H9 (cell line): ENCODE data around the gene TAS2R30. TPM values are rescaled to one million over a fixed set of nuclear protein-coding genes. Genes with fewer than 3 reads are reported as not detected.

Experiments used
- DNase-seq: peaks from one replicate; pipeline ENCODE4 v3.0.0-alpha.2; 2017
- H2AFZ ChIP-seq: one replicate; pipeline ENCODE4 v1.6.1; 2013; ENCODE audit warnings: mild to moderate bottlenecking, low read length, control low read depth, moderate library complexity
- H2AK5ac ChIP-seq: 2 replicates; pipeline ENCODE4 v1.6.1; 2013; ENCODE audit warnings: low read length, control low read depth, mixed read lengths; ENCODE audit not compliant: insufficient read length
- H2BK120ac ChIP-seq: one replicate; pipeline ENCODE4 v1.6.1; 2013; ENCODE audit warnings: low read depth, mild to moderate bottlenecking, low read length, control low read depth, inconsistent platforms; ENCODE audit not compliant: poor library complexity, severe bottlenecking
- H2BK12ac ChIP-seq: 2 replicates; pipeline ENCODE4 v1.6.1; 2013; ENCODE audit warnings: low read length, control low read depth, mixed read lengths, low read depth; ENCODE audit not compliant: insufficient read length
- H2BK15ac ChIP-seq: 2 replicates; pipeline ENCODE4 v1.6.1; 2013; ENCODE audit warnings: low read depth, low read length, control low read depth
- H2BK20ac ChIP-seq: one replicate; pipeline ENCODE4 v1.6.1; 2013; ENCODE audit warnings: low read depth, mild to moderate bottlenecking, low read length, control low read depth, inconsistent platforms; ENCODE audit not compliant: poor library complexity, severe bottlenecking
- H2BK5ac ChIP-seq: 2 replicates; pipeline ENCODE4 v1.6.1; 2013; ENCODE audit warnings: low read length, control low read depth, mixed read lengths; ENCODE audit not compliant: insufficient read length
- H3K14ac ChIP-seq: 2 replicates; pipeline ENCODE4 v1.6.1; 2013; ENCODE audit warnings: low read length, control low read depth; ENCODE audit not compliant: insufficient read depth
- H3K18ac ChIP-seq: 2 replicates; pipeline ENCODE4 v1.6.1; 2013; ENCODE audit warnings: low read depth, mild to moderate bottlenecking, mixed read lengths, low read length, control low read depth; ENCODE audit not compliant: insufficient read length
- H3K23ac ChIP-seq: 2 replicates; pipeline ENCODE4 v1.6.1; 2013; ENCODE audit warnings: low read length, control low read depth, mixed read lengths, low read depth; ENCODE audit not compliant: insufficient read length
- H3K23me2 ChIP-seq: 2 replicates; pipeline ENCODE4 v1.6.1; 2013; ENCODE audit warnings: low read depth, mild to moderate bottlenecking, mixed read lengths, low read length, control low read depth; ENCODE audit not compliant: insufficient read length, poor library complexity, severe bottlenecking
- H3K27ac ChIP-seq: 2 replicates; pipeline ENCODE4 v1.5.1; 2013; ENCODE audit warnings: low read length, control low read depth, mixed read lengths, low read depth; ENCODE audit not compliant: insufficient read length
- H3K27me3 ChIP-seq: 2 replicates; pipeline ENCODE4 v1.6.1; 2013; ENCODE audit warnings: low read length, control low read depth, inconsistent platforms; ENCODE audit not compliant: insufficient read depth
- H3K4ac ChIP-seq: 2 replicates; pipeline ENCODE4 v1.6.1; 2013; ENCODE audit warnings: low read depth, mild to moderate bottlenecking, control low read depth, inconsistent platforms, low read length, moderate library complexity
- H3K4me1 ChIP-seq: 2 replicates; pipeline ENCODE4 v1.6.1; 2013; ENCODE audit warnings: low read length, control low read depth, inconsistent platforms; ENCODE audit not compliant: insufficient read depth
- H3K4me2 ChIP-seq: 2 replicates; pipeline ENCODE4 v1.6.1; 2013; ENCODE audit warnings: low read length, control low read depth, mixed read lengths; ENCODE audit not compliant: insufficient read length, insufficient read depth
- H3K56ac ChIP-seq: 2 replicates; pipeline ENCODE4 v1.6.1; 2013; ENCODE audit warnings: low read depth, mild to moderate bottlenecking, mixed read lengths, low read length, control low read depth; ENCODE audit not compliant: insufficient read length
- H3K79me1 ChIP-seq: 2 replicates; pipeline ENCODE4 v1.6.1; 2013; ENCODE audit warnings: low read depth, mild to moderate bottlenecking, moderate library complexity, low read length, control low read depth, inconsistent platforms; ENCODE audit not compliant: insufficient read depth, poor library complexity, severe bottlenecking
- H3K79me2 ChIP-seq: 2 replicates; pipeline ENCODE4 v1.6.1; 2013; ENCODE audit warnings: low read length, control low read depth, inconsistent platforms; ENCODE audit not compliant: insufficient read depth
- H3K9ac ChIP-seq: 2 replicates; pipeline ENCODE4 v1.6.1; 2013; ENCODE audit warnings: low read length, control low read depth, mixed read lengths; ENCODE audit not compliant: insufficient read length; ENCODE audit errors: extremely low read depth
- H3K9me3 ChIP-seq: one replicate; pipeline ENCODE4 v1.6.1; 2013; ENCODE audit warnings: low read depth, low read length, inconsistent platforms; ENCODE audit not compliant: control insufficient read depth
- H3T11ph ChIP-seq: one replicate; pipeline ENCODE4 v1.6.1; 2013; ENCODE audit warnings: mild to moderate bottlenecking, low read length, control low read depth, inconsistent platforms
- H4K20me1 ChIP-seq: one replicate; pipeline ENCODE4 v1.6.1; 2013; ENCODE audit not compliant: control insufficient read depth, insufficient read length, insufficient read depth
- H4K5ac ChIP-seq: 2 replicates; pipeline ENCODE4 v1.6.1; 2013; ENCODE audit warnings: low read depth, mild to moderate bottlenecking, mixed read lengths, low read length, control low read depth; ENCODE audit not compliant: insufficient read length
- H4K8ac ChIP-seq: replicated peaks from 2 replicates; pipeline ENCODE4 v1.6.1; 2013; ENCODE audit warnings: low read length, control low read depth, mixed read lengths, low read depth; ENCODE audit not compliant: insufficient read length
- H4K91ac ChIP-seq: 2 replicates; pipeline ENCODE4 v1.6.1; 2013; ENCODE audit warnings: low read depth, mild to moderate bottlenecking, moderate library complexity, mixed read lengths, low read length, control low read depth; ENCODE audit not compliant: insufficient read length
- H3K27ac Mint-ChIP-seq, 3 experiments: 2 replicates in 2 of 3; 3 replicates in 1 of 3; pipeline ENCODE4 v1.8.0; 2020 to 2021; ENCODE audit warnings: mixed read lengths in 3 of 3, mild to moderate bottlenecking in 1 of 3, moderate library complexity in 1 of 3
- H3K27me3 Mint-ChIP-seq: 2 replicates; pipeline ENCODE4 v1.8.0; 2021; ENCODE audit warnings: low read depth, mild to moderate bottlenecking, moderate library complexity, mixed read lengths
- H3K36me3 Mint-ChIP-seq, 3 experiments: 2 replicates in 2 of 3; 3 replicates in 1 of 3; pipeline ENCODE4 v1.8.0; 2020 to 2021; ENCODE audit warnings: low read depth in 3 of 3, mixed read lengths in 3 of 3; ENCODE audit not compliant: insufficient read depth in 1 of 3
- H3K4me1 Mint-ChIP-seq, 2 experiments: 2 replicates each; pipeline ENCODE4 v1.8.0; 2020; ENCODE audit warnings: mixed read lengths in 2 of 2
- H3K4me3 Mint-ChIP-seq, 2 experiments: 2 replicates in 1 of 2; 3 replicates in 1 of 2; pipeline ENCODE4 v1.8.0; 2020 to 2021; ENCODE audit warnings: mild to moderate bottlenecking in 2 of 2, mixed read lengths in 2 of 2, moderate library complexity in 1 of 2
- H3K9me3 Mint-ChIP-seq, 2 experiments: 2 replicates in 1 of 2; 3 replicates in 1 of 2; pipeline ENCODE4 v1.8.0; 2020; ENCODE audit warnings: mild to moderate bottlenecking in 2 of 2, mixed read lengths in 2 of 2, moderate library complexity in 1 of 2
- CTCF ChIP-seq: fragments of 200-600 bp; sonication (generic); conservative IDR thresholded peaks from 3 replicates; pipeline ENCODE4 v1.8.0; 2021; ENCODE audit warnings: antibody characterized with exemption, mild to moderate bottlenecking
- WGBS: extraction: QIAGEN DNeasy Blood & Tissue Kit; methylation state at CpG from one replicate; pipeline ENCODE4 v1.1.7; 2013; ENCODE audit warnings: missing lambda C conversion rate, low lambda C conversion rate, mixed read lengths; ENCODE audit not compliant: insufficient read length; ENCODE audit errors: extremely low coverage; 5-methylcytosine and 5-hydroxymethylcytosine counted together
- total RNA-seq: library from RNA; stranded (reverse); gene quantifications from 2 replicates; pipeline ENCODE4 v1.2.1, GENCODE V29; 2021

Gene TAS2R30
- total RNA-seq, 1 experiment from 2014 or later = 2.0 TPM

- no CpG with 5 or more reads among the region's 1 CpG for WGBS
- Histone ChIP-seq H3K27me3 (no peaks in the 10 kb centered on the region), H2AK5ac (no peak overlapping the region), H2BK12ac (no peak overlapping the region), H4K20me1 (no peaks in the 10 kb centered on the region), H3K27ac (no peak overlapping the region), H3K23ac (no peak overlapping the region), H3K79me2 (no peaks in the 10 kb centered on the region), H3K4ac (no peak overlapping the region), H2AFZ (no peak overlapping the region), H3T11ph (no peak overlapping the region), H3K4me1 (no peaks in the 10 kb centered on the region), H3K79me1 (no peaks in the 10 kb centered on the region), H4K91ac (no peak overlapping the region), H2BK120ac (no peak overlapping the region), H3K56ac (no peak overlapping the region), H3K9ac (no peak overlapping the region), H3K18ac (no peak overlapping the region), H3K14ac (no peak overlapping the region), H4K5ac (no peak overlapping the region), H2BK15ac (no peak overlapping the region), H3K23me2 (no peaks in the 10 kb centered on the region), H4K8ac (no peak overlapping the region), H3K9me3 (no peaks in the 10 kb centered on the region), H2BK20ac (no peak overlapping the region), H3K4me2 (no peak overlapping the region), H2BK5ac (no peak overlapping the region)
- Mint-ChIP-seq H3K4me3 (no peak overlapping the region), H3K27ac (no peak overlapping the region), H3K27me3 (no peaks in the 10 kb centered on the region), H3K9me3 (no peaks in the 10 kb centered on the region), H3K4me1 (peaks cover 0 to under 1% of the 10 kb centered on the region in 2 experiments; a peak in 2 of 4 replicates), H3K36me3 (peaks cover 0 to under 1% (median 0%) of the 10 kb centered on the region in 3 experiments; a peak in 2 of 7 replicates)
- no peak for TF ChIP-seq CTCF
- no peak for DNase-seq
Observed at GRCh38 chr12:11178250-11178649, 43.8 kb upstream of the TAS2R30 start.
